Memory B cell (primary cell): ENCODE results near the gene JUNB.
A peak's percentile ranks its signal among the peaks of the same experiment; 100 is the strongest.

Source experiments
- ATAC-seq: fragments of 150-1000 bp; cut with Tn5 transposase; 2 replicates; pipeline ENCODE4 v1.10.0; 2021; ENCODE audit warnings: low read depth, mild to moderate bottlenecking, moderate library complexity
- DNase-seq, 2 donors: peaks; one replicate each; pipeline ENCODE4 v3.0.0; 2022; ENCODE audit warnings: low spot score in 2 of 2
- H3K27ac Mint-ChIP-seq: one replicate; pipeline ENCODE4 v1.8.0; 2022; ENCODE audit warnings: mild to moderate bottlenecking, moderate library complexity, mixed read lengths
- H3K27me3 Mint-ChIP-seq: one replicate; pipeline ENCODE4 v1.8.0; 2022; ENCODE audit warnings: mixed read lengths
- H3K36me3 Mint-ChIP-seq: one replicate; pipeline ENCODE4 v1.8.0; 2022; ENCODE audit warnings: mild to moderate bottlenecking, mixed read lengths
- H3K4me1 Mint-ChIP-seq: one replicate; pipeline ENCODE4 v1.8.0; 2022; ENCODE audit warnings: mixed read lengths
- H3K4me3 Mint-ChIP-seq: one replicate; pipeline ENCODE4 v1.8.0; 2022; ENCODE audit warnings: mild to moderate bottlenecking, moderate library complexity, mixed read lengths
- H3K9me3 Mint-ChIP-seq: one replicate; pipeline ENCODE4 v1.8.0; 2022; ENCODE audit warnings: mixed read lengths

The JUNB gene

DNA sequence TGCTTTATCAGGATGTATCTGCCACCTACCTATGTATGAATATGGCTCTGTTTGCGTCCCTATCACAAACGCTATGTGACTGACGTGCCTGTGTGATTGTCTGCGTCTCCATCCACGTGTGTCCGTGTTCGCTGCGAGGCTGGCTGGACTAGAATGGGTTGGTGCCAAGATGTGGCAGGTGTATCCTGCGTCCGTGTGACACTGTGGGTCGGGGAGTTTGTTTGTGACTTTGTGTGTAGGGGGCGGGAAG is 9.2 kb upstream of the JUNB start:
- H3K27me3 Mint-ChIP-seq = no peaks in the 10 kb centered on the region
- ATAC-seq (peak; percentile 75), DNase-seq (no peak)
- H3K4me1 Mint-ChIP-seq = peaks cover 20% of the 10 kb centered on the region
- no peaks in the 10 kb centered on the region for H3K9me3 Mint-ChIP-seq
- no peaks in the 10 kb centered on the region for H3K36me3 Mint-ChIP-seq
- H3K27ac Mint-ChIP-seq = no peak overlapping the region
- H3K4me3 Mint-ChIP-seq = peak overlapping the region; percentile 84

- peak; percentile 93 for DNase-seq
- H3K36me3 Mint-ChIP-seq = no peaks in the 10 kb centered on the region
- no peaks in the 10 kb centered on the region for H3K27me3 Mint-ChIP-seq
- peak; percentile 55 for ATAC-seq
- H3K27ac Mint-ChIP-seq = no peak overlapping the region
- no peaks in the 10 kb centered on the region for H3K9me3 Mint-ChIP-seq
- H3K4me3 Mint-ChIP-seq = peak overlapping the region; percentile 84
- H3K4me1 Mint-ChIP-seq = peaks cover 17% of the 10 kb centered on the region
Measured at GRCh38 chr19:12782424-12783290, 8.6 kb upstream of the JUNB start.

GRCh38 chr19:12783291-12783848 is 7.9 kb upstream of the JUNB start:
- Mint-ChIP-seq H3K36me3 (no peaks in the 10 kb centered on the region), H3K27ac (no peak overlapping the region), H3K9me3 (no peaks in the 10 kb centered on the region), H3K4me3 (peak overlapping the region; percentile 84), H3K4me1 (peaks cover 18% of the 10 kb centered on the region), H3K27me3 (no peaks in the 10 kb centered on the region)
- no peak for ATAC-seq
- no peak for DNase-seq

DNA sequence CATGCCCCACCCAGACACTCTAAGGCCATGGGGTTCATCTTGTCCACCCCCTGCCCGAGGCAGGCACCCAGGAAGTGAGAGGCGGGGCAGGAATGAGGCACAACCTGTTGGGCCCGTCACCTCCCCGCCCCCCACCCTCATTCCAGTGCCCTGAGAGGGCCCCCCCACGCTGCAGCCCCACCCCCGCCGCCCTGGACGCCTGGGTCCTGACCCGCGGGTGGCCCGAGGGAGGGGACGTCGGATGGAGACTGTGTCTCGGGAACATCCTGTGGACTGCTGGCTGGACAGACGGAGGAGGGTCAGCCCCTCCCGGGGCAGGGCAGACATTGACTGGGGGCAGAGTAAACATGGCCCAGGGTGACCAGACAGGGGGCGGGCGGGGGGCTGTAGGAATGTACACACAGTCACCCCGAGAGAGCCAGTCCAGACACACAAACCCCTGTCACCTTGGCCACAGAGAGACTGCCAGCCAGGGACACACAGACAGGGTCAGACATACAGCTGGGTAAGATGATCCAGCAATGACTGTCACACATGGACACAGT is 7.4 kb upstream of the JUNB start:
- no peak for ATAC-seq
- peak overlapping the region; percentile 45 for H3K4me3 Mint-ChIP-seq

GRCh38 chr19:12784394-12784870 is 6.9 kb upstream of the JUNB start:
- Mint-ChIP-seq H3K36me3 (no peaks in the 10 kb centered on the region), H3K4me3 (no peak overlapping the region), H3K9me3 (no peaks in the 10 kb centered on the region), H3K27me3 (no peaks in the 10 kb centered on the region), H3K4me1 (peaks cover 21% of the 10 kb centered on the region), H3K27ac (no peak overlapping the region)
- DNase-seq (no peak), ATAC-seq (no peak)

More for the DNA sequence above, 7.4 kb upstream of the JUNB start:
- Mint-ChIP-seq H3K4me1 (peaks cover 20% of the 10 kb centered on the region), H3K27me3 (no peaks in the 10 kb centered on the region), H3K36me3 (no peaks in the 10 kb centered on the region), H3K27ac (no peak overlapping the region), H3K9me3 (no peaks in the 10 kb centered on the region)
- DNase-seq = no peak

GRCh38 chr19:12784871-12785430 is 6.3 kb upstream of the JUNB start:
- H3K36me3 Mint-ChIP-seq = no peaks in the 10 kb centered on the region
- no peak overlapping the region for H3K27ac Mint-ChIP-seq
- no peak overlapping the region for H3K4me3 Mint-ChIP-seq
- H3K4me1 Mint-ChIP-seq = peaks cover 20% of the 10 kb centered on the region
- H3K9me3 Mint-ChIP-seq = no peaks in the 10 kb centered on the region
- DNase-seq = no peak
- no peak for ATAC-seq
- H3K27me3 Mint-ChIP-seq = no peaks in the 10 kb centered on the region

GRCh38 chr19:12785431-12786031 is 5.8 kb upstream of the JUNB start:
- H3K27me3 Mint-ChIP-seq = no peaks in the 10 kb centered on the region
- H3K4me1 Mint-ChIP-seq = peaks cover 24% of the 10 kb centered on the region
- H3K27ac Mint-ChIP-seq = no peak overlapping the region
- no peak for ATAC-seq
- DNase-seq = no peak
- H3K4me3 Mint-ChIP-seq = no peak overlapping the region
- H3K36me3 Mint-ChIP-seq = no peaks in the 10 kb centered on the region
- H3K9me3 Mint-ChIP-seq = no peaks in the 10 kb centered on the region

GRCh38 chr19:12786141-12786870 is 5.0 kb upstream of the JUNB start:
- DNase-seq (peak in 1 of 2 donors; percentile 62), ATAC-seq (no peak)
- H3K4me3 Mint-ChIP-seq = no peak overlapping the region
- no peaks in the 10 kb centered on the region for H3K27me3 Mint-ChIP-seq
- H3K27ac Mint-ChIP-seq = no peak overlapping the region
- no peaks in the 10 kb centered on the region for H3K9me3 Mint-ChIP-seq
- no peaks in the 10 kb centered on the region for H3K36me3 Mint-ChIP-seq
- H3K4me1 Mint-ChIP-seq = peaks cover 31% of the 10 kb centered on the region

DNA sequence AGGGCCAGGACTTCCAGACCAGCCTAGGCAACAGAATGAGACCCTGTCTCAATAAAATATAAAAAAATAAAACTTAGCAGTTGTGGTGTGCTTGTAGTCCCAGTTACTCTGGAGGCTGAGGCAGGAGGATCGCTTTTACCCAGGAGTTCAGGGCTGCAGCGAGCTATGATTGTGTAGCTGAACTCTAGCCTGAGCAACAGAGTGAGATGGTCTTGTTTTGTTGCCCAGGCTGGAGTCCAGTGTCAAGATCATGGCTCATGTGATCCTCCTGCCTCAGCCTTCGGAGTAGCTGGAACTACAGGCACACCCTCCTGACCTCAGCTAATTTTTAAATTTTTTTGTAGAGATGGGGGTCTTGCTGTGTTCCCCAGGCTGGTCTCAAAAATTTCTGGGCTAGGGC is 4.3 kb upstream of the JUNB start:
- Mint-ChIP-seq H3K4me1 (peaks cover 28% of the 10 kb centered on the region), H3K4me3 (no peak overlapping the region), H3K27me3 (no peaks in the 10 kb centered on the region), H3K9me3 (no peaks in the 10 kb centered on the region), H3K27ac (no peak overlapping the region), H3K36me3 (no peaks in the 10 kb centered on the region)
- ATAC-seq (no peak), DNase-seq (no peak)

DNA sequence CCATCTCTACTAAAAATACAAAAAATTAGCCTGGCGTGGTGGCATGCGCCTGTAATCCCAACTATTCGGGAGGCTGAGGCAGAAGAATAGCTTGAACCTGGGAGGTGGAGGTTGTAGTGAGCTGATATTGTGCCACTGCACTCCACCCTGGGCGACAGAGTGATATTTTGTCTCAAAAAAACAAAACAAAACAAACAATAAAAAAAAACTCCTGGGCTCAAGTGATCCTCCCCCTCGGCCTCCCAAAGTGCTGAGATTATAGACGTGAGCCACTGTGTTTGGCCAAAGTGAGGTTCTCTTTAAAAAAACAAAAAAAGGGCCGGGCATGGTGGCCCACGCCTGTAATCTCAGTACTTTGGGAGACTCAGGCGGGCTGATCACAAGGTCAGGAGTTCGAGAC is 3.8 kb upstream of the JUNB start:
- Mint-ChIP-seq H3K36me3 (no peaks in the 10 kb centered on the region), H3K27me3 (no peaks in the 10 kb centered on the region), H3K4me1 (peaks cover 25% of the 10 kb centered on the region), H3K9me3 (no peaks in the 10 kb centered on the region), H3K27ac (no peak overlapping the region), H3K4me3 (no peak overlapping the region)
- DNase-seq (no peak), ATAC-seq (no peak)

DNA sequence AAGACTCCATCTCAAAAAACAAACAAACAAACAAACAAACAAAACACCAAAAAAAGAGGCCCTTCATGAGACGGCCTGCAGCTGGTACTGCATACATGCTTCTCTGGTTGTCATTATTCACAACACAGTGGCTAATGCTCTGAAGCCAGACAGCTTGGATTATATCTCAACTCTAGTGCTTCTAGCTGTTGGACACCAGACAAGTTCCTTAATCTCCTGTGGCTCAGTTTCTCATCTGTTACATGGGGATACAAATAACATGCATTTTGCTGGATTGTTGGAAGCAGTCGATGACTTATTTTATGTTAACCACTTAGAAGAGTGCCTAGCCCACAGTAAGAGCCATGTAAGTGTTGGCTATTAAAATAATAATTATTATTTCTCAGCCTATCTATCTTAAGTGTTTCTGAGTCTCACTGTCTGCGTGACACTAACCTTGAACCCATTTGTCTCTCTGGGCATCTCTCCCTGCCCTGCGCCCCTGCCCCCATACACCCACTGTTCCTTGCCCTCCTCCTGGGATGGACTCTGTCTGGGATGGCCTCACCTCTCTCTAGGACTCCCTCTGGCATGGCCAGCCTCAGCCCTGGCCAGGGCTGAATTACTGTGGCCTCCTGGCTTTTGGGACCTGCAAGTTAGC is 3.1 kb upstream of the JUNB start:
- H3K27ac Mint-ChIP-seq = peak overlapping the region; percentile 99
- H3K4me1 Mint-ChIP-seq = peaks cover 25% of the 10 kb centered on the region
- H3K36me3 Mint-ChIP-seq = no peaks in the 10 kb centered on the region
- no peaks in the 10 kb centered on the region for H3K27me3 Mint-ChIP-seq
- DNase-seq (no peak), ATAC-seq (no peak)
- H3K9me3 Mint-ChIP-seq = no peaks in the 10 kb centered on the region
- peak overlapping the region; percentile 91 for H3K4me3 Mint-ChIP-seq

DNA sequence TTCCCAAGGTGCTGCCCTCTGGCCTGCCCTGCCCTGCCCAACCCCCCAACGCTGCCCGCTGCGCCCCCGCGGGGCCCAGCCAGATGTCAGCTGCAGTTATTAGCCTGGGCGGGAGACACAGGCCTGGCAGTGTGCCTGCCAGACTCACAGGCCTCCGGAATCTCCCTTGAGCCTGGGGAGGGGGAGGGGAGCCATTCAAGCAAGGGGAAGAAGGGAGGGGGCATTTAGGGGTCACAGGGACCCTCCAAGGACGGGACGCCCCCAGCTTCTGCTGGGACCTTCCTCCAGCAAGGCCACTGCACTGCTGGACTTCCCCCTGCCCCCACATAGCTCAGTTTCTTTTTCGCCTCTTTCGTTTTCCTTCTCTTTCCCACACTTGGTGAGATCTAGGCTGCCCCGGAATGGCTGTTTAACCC is 2.6 kb upstream of the JUNB start:
- Mint-ChIP-seq H3K4me1 (peaks cover 25% of the 10 kb centered on the region), H3K27me3 (no peaks in the 10 kb centered on the region), H3K9me3 (no peaks in the 10 kb centered on the region), H3K27ac (peak overlapping the region; percentile 99), H3K36me3 (no peaks in the 10 kb centered on the region), H3K4me3 (peak overlapping the region; percentile 91)
- ATAC-seq (peak; percentile 5), DNase-seq (peak; percentile 70 to 74)

DNA sequence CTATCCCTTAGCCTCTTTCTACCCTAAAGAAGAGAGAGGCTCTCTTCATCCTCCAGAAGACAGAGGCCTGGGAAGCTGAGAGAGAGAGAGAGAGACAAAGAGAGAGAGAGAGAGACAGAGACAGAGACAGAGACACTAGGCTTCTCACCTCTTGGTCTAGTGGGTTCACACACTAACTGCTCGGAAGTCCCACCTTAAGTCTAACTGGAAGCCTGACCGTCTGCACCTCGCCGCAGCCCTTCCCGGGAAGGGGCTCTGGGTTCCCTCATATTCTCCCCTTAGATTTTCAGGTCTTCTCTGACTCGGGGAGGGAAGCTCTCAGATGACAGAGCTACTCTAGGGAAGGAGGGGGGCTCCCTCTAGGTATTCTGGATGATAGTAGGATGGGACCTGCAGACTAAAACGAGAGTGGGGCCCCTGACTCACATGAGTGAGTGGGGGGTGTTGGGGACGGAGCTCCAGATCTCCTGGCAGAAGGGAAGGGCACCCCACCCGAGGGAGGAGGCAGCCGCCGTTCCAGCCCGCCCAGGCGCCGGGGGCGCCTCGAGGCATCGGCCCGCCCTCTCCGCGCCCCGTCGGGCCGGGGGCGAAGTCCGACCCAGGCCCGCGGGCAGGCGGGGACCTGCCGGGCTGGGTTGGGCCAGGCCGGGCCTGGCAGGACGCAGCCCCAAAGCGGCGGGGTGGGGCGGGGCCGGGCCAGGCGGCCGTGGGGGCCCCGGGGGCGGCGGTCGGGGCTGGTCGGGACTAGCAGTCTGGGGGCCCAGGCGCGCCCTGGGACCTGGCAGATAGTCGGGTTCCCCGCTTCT is 2.0 kb upstream of the JUNB start:
- Mint-ChIP-seq H3K36me3 (no peaks in the 10 kb centered on the region), H3K9me3 (no peaks in the 10 kb centered on the region), H3K4me3 (peak overlapping the region; percentile 96), H3K4me1 (peaks cover 28% of the 10 kb centered on the region), H3K27ac (peak overlapping the region; percentile 99), H3K27me3 (no peaks in the 10 kb centered on the region)
- no peak for ATAC-seq
- DNase-seq = no peak
